NCI-H2196 (cell line): ENCODE measurements around the gene TMEM214.

Experiments
- DNase-seq: peaks from one replicate; lab custom pipeline; 2025; ENCODE audit not compliant: unreplicated experiment; lab: John Stamatoyannopoulos, UW

Gene TMEM214

GRCh38 chr2:27009083-27009482 is 23.7 kb upstream of the TMEM214 start:
- no peak for DNase-seq

DNA sequence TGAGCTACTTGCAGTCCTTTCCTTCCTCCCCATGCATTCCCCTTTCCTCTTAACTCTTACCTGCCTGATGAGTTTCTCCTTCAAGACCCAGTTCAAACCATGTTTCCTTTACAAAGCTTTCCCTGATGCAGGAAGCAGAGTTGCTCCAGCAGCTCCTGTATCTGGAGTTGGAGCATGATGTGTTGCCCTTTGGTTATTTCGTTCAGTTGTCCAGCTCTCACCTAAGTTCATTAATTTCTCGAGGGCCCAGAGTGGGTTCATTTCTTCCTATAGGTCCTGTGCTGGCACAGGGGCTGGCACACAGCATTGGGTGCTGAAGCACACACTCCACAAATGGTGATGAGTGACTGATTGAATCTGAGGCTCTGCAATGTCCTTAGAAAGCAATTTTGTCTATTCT is 23.0 kb upstream of the TMEM214 start:
- DNase-seq: no peak

DNA sequence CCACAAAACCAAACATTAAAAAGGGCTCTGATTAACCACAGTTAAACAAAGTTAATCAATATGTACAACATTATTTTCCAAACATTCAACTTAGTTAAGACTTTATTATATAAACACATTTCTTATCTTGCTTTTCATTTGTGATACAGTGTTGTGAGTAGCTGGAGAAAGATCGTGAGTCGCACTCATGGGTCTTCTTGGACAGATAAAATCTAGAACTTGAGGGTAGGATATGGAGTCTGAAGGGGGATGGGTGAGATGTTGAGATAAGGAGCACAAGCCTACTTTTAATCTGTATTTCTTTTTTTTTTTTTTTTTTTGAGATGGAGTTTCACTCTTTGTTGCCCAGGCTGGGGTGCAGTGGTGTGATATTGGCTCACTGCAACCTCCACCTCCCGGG is 22.6 kb upstream of the TMEM214 start:
- no peak for DNase-seq

- DNase-seq: no peak
Observed at GRCh38 chr2:27013738-27014137, 19.0 kb upstream of the TMEM214 start.

DNA sequence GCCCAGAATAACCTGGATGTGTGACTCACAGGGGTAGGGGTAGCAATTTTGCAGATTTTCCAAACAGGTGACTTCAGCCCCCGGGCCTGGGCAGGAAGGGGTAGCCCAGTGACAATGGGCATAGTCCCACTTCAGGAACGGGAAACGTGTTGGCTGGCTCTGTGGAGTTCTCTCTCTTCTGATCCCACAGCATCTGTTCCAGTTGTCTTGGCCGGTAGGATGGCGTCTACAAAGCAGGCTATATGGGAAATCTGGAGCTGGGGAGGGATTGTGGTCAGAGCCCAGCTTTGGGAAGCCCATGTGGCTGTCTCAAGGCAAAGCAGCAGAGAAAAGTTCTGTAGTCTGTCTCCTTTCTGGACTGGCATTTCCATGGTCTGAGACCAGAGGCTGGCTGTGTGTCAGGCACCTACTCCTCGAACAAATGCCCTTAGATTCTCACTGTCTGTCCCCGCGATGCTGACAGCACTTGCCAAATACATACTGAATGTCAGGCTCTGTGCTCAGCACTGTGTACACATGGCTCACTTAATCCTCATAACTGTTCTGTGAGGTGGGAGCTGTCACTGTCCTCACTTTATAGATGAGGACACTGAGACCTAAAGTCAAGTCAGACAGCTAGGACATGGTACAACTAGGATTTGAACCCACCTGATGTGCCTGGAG is 17.9 kb upstream of the TMEM214 start:
- no peak for DNase-seq

- DNase-seq: peak; percentile 76
Observed at GRCh38 chr2:27016801-27017325, 15.9 kb upstream of the TMEM214 start.

DNA sequence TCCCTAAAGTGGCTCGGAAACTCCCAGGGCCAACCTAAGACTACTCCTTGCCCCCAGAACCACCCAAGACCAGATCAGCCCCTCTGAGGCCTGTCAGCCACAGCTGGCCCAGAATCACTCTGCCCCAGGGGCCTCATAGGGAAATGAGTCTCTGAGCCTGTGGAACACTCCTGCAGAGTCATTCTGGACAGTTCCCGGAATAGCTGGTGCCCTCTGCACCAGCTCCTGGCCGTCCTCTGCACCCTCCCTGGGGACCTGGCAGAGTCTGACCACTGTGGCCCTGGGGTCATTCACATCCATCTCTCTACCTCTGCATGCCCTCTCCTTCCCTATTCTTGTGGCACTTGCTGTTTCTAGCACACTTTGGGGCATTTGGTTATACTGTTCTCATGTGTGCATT is 14.6 kb upstream of the TMEM214 start:
- no peak for DNase-seq

GRCh38 chr2:27019459-27019858 is 13.3 kb upstream of the TMEM214 start:
- DNase-seq: no peak

- no peak for DNase-seq
Observed at GRCh38 chr2:27019931-27020855, 12.6 kb upstream of the TMEM214 start.

DNA sequence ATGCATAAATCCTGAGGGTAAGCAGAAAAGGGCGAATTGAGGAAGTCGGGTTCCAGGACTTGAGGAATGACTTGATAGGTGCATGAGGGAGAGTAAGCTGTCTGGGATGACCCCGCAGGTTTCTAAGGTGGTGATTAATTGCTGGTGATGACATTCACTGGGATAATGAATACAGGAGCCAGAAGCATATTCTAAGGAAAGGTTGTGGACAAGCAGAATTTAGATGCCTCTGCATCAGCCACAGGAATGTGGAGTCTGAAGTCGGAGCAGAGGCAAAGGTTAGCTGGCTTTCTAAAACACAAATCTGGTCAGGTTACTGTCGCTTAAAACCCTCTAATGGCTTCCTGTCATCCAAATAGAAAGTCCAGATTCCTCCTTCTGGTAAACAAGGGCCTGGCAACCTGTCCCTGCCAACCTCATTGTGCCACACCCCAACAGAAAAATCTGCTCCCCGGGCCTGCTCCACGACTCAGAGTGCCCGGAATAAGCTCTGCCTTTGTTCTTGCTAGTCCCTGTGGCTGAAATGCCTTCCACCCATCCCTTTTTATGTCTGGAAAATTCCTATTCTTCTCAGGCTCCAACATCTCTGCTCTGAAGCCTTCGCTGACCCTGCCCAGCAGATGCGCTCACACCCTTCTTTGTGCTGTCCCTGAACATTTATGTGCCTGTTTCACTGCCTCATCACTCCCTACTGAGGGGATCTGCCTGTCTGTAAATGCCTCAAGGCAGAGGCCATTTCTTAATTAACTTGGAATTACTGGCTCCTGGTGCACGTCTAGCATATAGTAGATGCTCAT is 11.3 kb upstream of the TMEM214 start:
- no peak for DNase-seq

GRCh38 chr2:27023740-27024139 is 9.0 kb upstream of the TMEM214 start:
- no peak for DNase-seq

GRCh38 chr2:27024188-27024587 is 8.6 kb upstream of the TMEM214 start:
- DNase-seq: no peak

- no peak for DNase-seq
Observed at GRCh38 chr2:27024812-27025211, 8.0 kb upstream of the TMEM214 start.

GRCh38 chr2:27025281-27025800 is 7.4 kb upstream of the TMEM214 start:
- no peak for DNase-seq

- no peak for DNase-seq
Observed at GRCh38 chr2:27025861-27026851, 6.6 kb upstream of the TMEM214 start.

DNA sequence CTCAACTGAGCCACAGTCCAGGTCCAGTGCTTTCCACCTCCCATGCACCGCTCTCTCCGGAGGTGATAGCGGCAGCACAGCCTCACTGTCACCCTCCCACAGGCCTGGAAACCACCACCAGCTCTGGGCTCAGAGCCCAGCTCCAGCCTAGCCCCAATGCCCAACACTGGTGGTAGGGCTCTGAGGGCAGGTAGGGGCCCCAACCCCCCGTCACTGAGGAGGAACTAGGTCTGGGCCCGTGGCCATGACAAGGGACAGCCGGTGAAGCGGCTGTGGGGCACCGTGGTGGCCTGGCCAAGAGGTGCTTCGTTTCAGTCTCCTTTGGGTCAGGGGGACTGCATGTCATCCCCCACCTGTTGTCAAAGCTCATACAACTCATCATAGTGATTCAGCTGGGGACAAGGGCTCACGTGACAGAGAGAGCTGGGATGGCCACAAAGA is 5.5 kb upstream of the TMEM214 start:
- DNase-seq: no peak

- no peak for DNase-seq
Observed at GRCh38 chr2:27029051-27029450, 3.7 kb upstream of the TMEM214 start.

DNA sequence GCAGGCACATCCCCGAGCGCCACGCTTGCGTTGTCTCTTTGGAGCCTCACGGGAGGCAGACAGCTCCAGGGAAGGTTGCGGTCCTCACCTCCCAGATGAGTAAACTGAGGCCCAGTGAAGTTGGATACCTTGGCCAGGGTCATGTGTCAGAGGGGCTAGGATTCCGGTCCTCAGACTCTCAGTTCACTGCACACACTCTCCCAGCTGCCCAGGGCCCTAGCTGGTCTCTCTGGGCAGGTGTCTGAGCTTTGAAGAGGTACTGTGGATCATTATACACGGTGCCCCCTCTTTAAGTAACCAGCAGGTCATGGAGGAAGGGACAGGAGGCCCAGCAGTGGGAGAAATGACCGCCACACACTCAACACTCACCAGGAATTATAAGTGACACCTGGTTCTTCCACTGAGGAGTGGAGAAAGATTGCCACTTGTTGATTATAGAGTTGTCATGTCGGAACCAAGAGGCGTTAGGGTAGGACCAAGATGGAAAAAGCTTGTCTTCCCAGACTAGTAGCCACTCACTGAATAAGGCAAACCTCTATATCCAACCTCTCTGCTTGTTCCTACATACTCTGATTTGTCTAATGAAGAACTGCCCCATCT is 588 bp downstream of the TMEM214 start:
- DNase-seq: no peak

DNA sequence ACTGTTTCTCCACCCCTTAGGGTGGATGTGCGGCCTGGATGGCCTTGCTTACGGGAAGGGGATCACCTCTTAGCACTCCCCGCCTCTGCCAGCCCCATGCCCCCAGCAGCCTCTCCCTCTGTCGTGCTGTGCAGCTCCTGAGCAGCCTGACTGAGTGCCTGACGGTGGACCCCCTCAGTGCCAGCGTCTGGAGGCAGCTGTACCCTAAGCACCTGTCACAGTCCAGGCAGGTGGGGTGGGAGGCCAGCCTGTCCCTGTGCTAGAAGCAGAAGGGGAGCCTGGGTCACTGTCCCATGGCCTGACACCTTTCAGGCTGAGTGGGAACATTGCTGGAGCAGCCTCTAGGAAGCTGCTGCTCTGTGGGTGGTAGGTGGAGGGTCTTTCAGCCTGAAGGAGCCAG is 5.2 kb downstream of the TMEM214 start:
- no peak for DNase-seq
